Adrenal gland (tissue), 12 donors: ENCODE measurements around the gene TCP11. TPM values are rescaled to one million over a fixed set of nuclear protein-coding genes. Genes with fewer than 3 reads are reported as not detected.

Source experiments
- DNase-seq, 7 donors: peaks; one replicate each; pipeline ENCODE4 v3.0.0-alpha.2; 2019 to 2020
- H3K27ac ChIP-seq, 5 donors: fragments of 200-600 bp; sonication (generic) in 4 of 5; 1 replicate in 3 of 5; 2 replicates in 2 of 5; pipeline versions ENCODE4 v1.5.1 to v1.8.0; 2016 to 2020; ENCODE audit warnings: mild to moderate bottlenecking in 1 of 5
- H3K27me3 ChIP-seq: fragments of 200-600 bp; 2 replicates; pipeline ENCODE4 v1.8.0; 2021
- H3K36me3 ChIP-seq, 2 donors: fragments of 200-600 bp; replicated peaks in 1 of 2; 1 replicate in 1 of 2; 2 replicates in 1 of 2; pipeline versions ENCODE4 v1.5.1 to v1.8.0; 2018 to 2022
- H3K4me1 ChIP-seq, 2 donors: fragments of 200-600 bp; replicated peaks in 1 of 2; 1 replicate in 1 of 2; 2 replicates in 1 of 2; pipeline versions ENCODE4 v1.5.1 to v1.8.0; 2018 to 2021
- H3K4me3 ChIP-seq, 4 donors: fragments of 200-600 bp; sonication (generic) in 3 of 4; one replicate each; pipeline ENCODE4 v1.5.1; 2016 to 2018
- H3K9me3 ChIP-seq, 3 donors: fragments of 200-600 bp; sonication (generic) in 1 of 3; replicated peaks in 1 of 3; 1 replicate in 2 of 3; 2 replicates in 1 of 3; pipeline versions ENCODE4 v1.5.1 to v1.8.0; 2016 to 2021
- POLR2A ChIP-seq, 2 donors: fragments of 450-650 bp; IDR thresholded peaks; one replicate each; pipeline ENCODE4 v1.6.1; 2017; ENCODE audit warnings: antibody characterized with exemption in 2 of 2, mild to moderate bottlenecking in 2 of 2, moderate library complexity in 1 of 2
- WGBS, 4 donors: extraction: QIAGEN DNeasy Blood & Tissue Kit in 2 of 4; methylation state at CpG; one replicate each; pipeline versions ENCODE4 v1.1.5 to v1.1.7; 2013 to 2017; 5-methylcytosine and 5-hydroxymethylcytosine counted together
- intact Hi-C, 2 donors: fragments of 100-400 bp; cut with DNase I; formaldehyde crosslinking; loops; one replicate each; pipeline versions ENCODE4 v1.14.1 to v1.15.0; 2022 to 2023
- polyA plus RNA-seq, 3 donors: library from polyadenylated mRNA; stranded (reverse); fragments of 200-250 nt in 2 of 3; fragments of 350-450 nt in 1 of 3; fragmentation: Illumina TruSeq in 1 of 3; extraction: RNeasy Lipid Tissue Mini Kit (QIAGEN cat#74804) in 1 of 3; gene quantifications; one replicate each; pipeline ENCODE4 v1.2.3, GENCODE V29; 2013 to 2014
- total RNA-seq, 9 donors: library from RNA; depleted of rRNA in 4 of 9; stranded (reverse); fragments of >200 nt in 4 of 9; fragments of 120-200 nt in 1 of 9; fragmentation: NEBNext Ultra II Directional in 1 of 9; extraction: Animal tissue kit (Norgen Biotek cat#: 25700) in 1 of 9; gene quantifications; one replicate each; pipeline versions ENCODE4 v1.1.0 to v1.2.4, GENCODE V29; 2013 to 2023
- TF ChIP-seq, protein P1 (sequence below), 6 experiments: fragments of 450-650 bp in 4 of 6; fragments of 200-600 bp in 2 of 6; sonication (generic) in 1 of 6; IDR thresholded peaks; 1 replicate in 5 of 6; 2 replicates in 1 of 6; pipeline versions ENCODE4 v1.5.1 to v1.8.0; 2016 to 2021; ENCODE audit warnings: antibody characterized with exemption in 6 of 6, mild to moderate bottlenecking in 2 of 6, moderate library complexity in 1 of 6
- donor health status: healthy with polysubstance abuse.
- donor health status: Bipolar disorder and iron deficiency.
- donor health status: DM: yes; HTN: yes; CAD: no.
- donor health status: DM: no; HTN: no; CAD: no.
- donor health status: DM: no; HTN: no; CAD: no.
- donor health status: DM: yes; HTN: yes; CAD: no.

Gene TCP11
- total and polyA plus RNA-seq, 12 donors, result 0.13 to 0.40 (median 0.28) TPM; not detected in 7

DNA sequence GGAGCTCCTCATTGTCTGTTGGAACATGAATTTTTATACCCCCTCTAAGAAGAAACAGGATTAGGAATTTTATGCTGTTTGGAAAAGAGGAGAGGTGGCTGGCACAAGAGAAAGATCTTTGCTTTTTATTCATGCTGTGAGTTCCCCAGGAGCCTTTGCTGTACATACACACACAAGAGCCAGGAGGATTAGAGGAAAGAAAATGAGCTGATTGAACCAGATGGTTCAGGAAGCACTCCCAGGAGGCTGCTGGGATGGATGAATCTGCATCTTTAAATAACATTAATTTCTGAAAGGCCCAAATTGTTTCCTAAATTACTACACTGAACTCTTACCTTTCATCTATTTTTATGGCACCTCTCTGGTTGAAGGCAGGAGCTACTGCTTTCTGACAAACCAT is 20.1 kb upstream of the TCP11 start:
- Histone ChIP-seq H3K27ac (no peak overlapping the region), H3K36me3 (no peaks in the 10 kb centered on the region), H3K9me3 (no peaks in the 10 kb centered on the region), H3K4me3 (no peak overlapping the region), H3K27me3 (no peaks in the 10 kb centered on the region), H3K4me1 (peaks cover 9 to 17% of the 10 kb centered on the region in 2 donors)
- TF ChIP-seq, protein P1, sequence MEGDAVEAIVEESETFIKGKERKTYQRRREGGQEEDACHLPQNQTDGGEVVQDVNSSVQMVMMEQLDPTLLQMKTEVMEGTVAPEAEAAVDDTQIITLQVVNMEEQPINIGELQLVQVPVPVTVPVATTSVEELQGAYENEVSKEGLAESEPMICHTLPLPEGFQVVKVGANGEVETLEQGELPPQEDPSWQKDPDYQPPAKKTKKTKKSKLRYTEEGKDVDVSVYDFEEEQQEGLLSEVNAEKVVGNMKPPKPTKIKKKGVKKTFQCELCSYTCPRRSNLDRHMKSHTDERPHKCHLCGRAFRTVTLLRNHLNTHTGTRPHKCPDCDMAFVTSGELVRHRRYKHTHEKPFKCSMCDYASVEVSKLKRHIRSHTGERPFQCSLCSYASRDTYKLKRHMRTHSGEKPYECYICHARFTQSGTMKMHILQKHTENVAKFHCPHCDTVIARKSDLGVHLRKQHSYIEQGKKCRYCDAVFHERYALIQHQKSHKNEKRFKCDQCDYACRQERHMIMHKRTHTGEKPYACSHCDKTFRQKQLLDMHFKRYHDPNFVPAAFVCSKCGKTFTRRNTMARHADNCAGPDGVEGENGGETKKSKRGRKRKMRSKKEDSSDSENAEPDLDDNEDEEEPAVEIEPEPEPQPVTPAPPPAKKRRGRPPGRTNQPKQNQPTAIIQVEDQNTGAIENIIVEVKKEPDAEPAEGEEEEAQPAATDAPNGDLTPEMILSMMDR (IDR thresholded peaks at IDR 0.05), result no peak
- no peak for TF ChIP-seq POLR2A (IDR thresholded peaks at IDR 0.05)
- intact Hi-C loops, result no loop called here
- no peak for DNase-seq

DNA sequence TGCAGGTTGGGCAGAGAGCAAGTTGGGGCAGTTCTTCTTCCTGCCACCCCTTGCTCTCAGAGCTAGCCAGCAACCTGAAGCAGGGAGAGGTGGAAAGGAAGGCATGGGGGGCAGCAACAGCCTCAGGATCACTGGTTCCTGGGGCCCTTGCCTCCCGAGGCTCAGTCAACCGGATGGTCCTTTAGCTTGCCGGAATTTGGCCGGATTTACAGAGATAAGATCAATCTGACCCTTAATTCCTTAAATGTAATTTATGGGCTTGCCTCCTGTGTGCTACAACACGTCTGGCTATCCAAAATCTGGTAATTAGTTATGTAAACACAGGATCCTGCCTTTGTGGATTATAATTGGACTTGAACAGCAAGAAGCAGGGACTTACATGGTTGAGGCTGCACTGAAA is 19.5 kb upstream of the TCP11 start:
- H3K4me1 ChIP-seq, result peaks cover 9 to 17% of the 10 kb centered on the region in 2 donors
- H3K36me3 ChIP-seq, result no peaks in the 10 kb centered on the region
- no peaks in the 10 kb centered on the region for H3K9me3 ChIP-seq
- H3K27ac ChIP-seq, result peak overlapping the region in 1 of 5 donors; percentile 8
- no peak for DNase-seq
- H3K27me3 ChIP-seq, result no peaks in the 10 kb centered on the region
- no peak overlapping the region for H3K4me3 ChIP-seq
- WGBS, 4 donors, result 62 to 89% (median 76%) methylated on average over 5 of the region's 5 CpGs
- TF ChIP-seq, protein P1 (IDR thresholded peaks at IDR 0.05), result no peak
- TF ChIP-seq POLR2A (IDR thresholded peaks at IDR 0.05), result no peak
- intact Hi-C loops, result no loop called here

DNA sequence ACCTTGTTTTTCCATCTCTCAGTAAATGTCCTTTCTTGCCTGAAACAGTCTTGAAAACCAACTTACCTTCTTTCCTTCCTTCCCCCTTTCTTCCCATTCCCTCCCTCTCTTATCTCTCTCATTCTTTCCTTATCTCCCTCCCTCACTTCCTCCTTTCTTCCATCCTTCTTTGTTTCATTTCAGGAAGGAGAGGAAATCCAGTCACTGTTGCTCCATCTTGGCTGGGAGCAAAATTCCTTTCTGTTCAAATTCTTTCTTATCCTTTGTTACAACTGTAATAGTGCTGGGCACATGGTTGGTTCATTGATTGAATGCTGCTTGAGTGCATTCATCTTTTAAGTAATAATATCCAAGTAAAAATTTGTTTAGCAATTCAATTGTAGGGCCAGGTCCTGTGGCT is 17.4 kb upstream of the TCP11 start:
- no peak for TF ChIP-seq POLR2A (IDR thresholded peaks at IDR 0.05)
- TF ChIP-seq, protein P1 (IDR thresholded peaks at IDR 0.05), result no peak
- DNase-seq, result no peak
- no peak overlapping the region for H3K4me3 ChIP-seq
- no peaks in the 10 kb centered on the region for H3K36me3 ChIP-seq
- no peak overlapping the region for H3K27ac ChIP-seq
- H3K27me3 ChIP-seq, result no peaks in the 10 kb centered on the region
- intact Hi-C loops, result no loop called here
- peaks cover 9 to 17% of the 10 kb centered on the region in 2 donors for H3K4me1 ChIP-seq
- no peaks in the 10 kb centered on the region for H3K9me3 ChIP-seq

- no peak for DNase-seq
- Histone ChIP-seq H3K36me3 (no peaks in the 10 kb centered on the region), H3K27me3 (no peaks in the 10 kb centered on the region), H3K27ac (no peak overlapping the region), H3K4me3 (no peak overlapping the region), H3K9me3 (no peaks in the 10 kb centered on the region), H3K4me1 (no peaks in the 10 kb centered on the region)
- TF ChIP-seq, protein P1 (IDR thresholded peaks at IDR 0.05), result no peak
- no peak for TF ChIP-seq POLR2A (IDR thresholded peaks at IDR 0.05)
- 89 to 100% (median 95%) methylated on average over 1 of the region's 1 CpG for WGBS, 4 donors
- intact Hi-C loops, result no loop called here
Observed at GRCh38 chr6:35154947-35155346, 13.8 kb upstream of the TCP11 start.
